Common myeloid progenitor, CD34-positive (primary cell): Measurements from ENCODE around the gene CRYZ.
"Not testable (repeated sequence)": the region's sequence is repeated elsewhere in the genome, so short reads cannot be mapped to it uniquely, and the experiment has no call there.

Source experiments
- CTCF ChIA-PET: fragments of 350-600 bp; sonication (Branson Sonifier 250); formaldehyde crosslinking; loops from one replicate; lab custom pipeline; 2021; ENCODE audit warnings: antibody characterized with exemption; lab: Charles Lee
- POLR2A ChIA-PET: fragments of 350-600 bp; sonication (Branson Sonifier 250); formaldehyde crosslinking; loops from one replicate; lab custom pipeline; 2021; ENCODE audit warnings: antibody characterized with exemption; lab: Charles Lee
- DNase-seq, 3 donors: peaks; one replicate each; pipeline versions ENCODE4 v3.0.0 to v3.0.0-alpha.2; 2013
- H3K27ac ChIP-seq, 2 experiments: 1 replicate in 1 of 2; 2 replicates in 1 of 2; pipeline ENCODE4 v1.7.0; 2013; ENCODE audit warnings: inconsistent platforms in 2 of 2, low read length in 2 of 2, mild to moderate bottlenecking in 2 of 2, low read depth in 1 of 2, moderate library complexity in 1 of 2; ENCODE audit not compliant: severe bottlenecking in 2 of 2, insufficient read depth in 1 of 2, poor library complexity in 1 of 2
- H3K27me3 ChIP-seq, 5 experiments: replicated peaks in 2 of 5; 1 replicate in 3 of 5; 2 replicates in 2 of 5; pipeline versions ENCODE4 v1.6.1 to v1.7.0; 2013; ENCODE audit warnings: low read length in 4 of 5, mild to moderate bottlenecking in 2 of 5, moderate library complexity in 2 of 5, inconsistent platforms in 1 of 5; ENCODE audit not compliant: insufficient read depth in 5 of 5, control insufficient read depth in 4 of 5
- H3K36me3 ChIP-seq, 4 experiments: 1 replicate in 2 of 4; 2 replicates in 2 of 4; pipeline versions ENCODE4 v1.6.1 to v1.7.0; 2013; ENCODE audit warnings: low read length in 3 of 4, control low read depth in 1 of 4, mild to moderate bottlenecking in 1 of 4; ENCODE audit not compliant: control insufficient read depth in 4 of 4, insufficient read depth in 4 of 4
- H3K4me1 ChIP-seq, 4 experiments: 1 replicate in 3 of 4; 2 replicates in 1 of 4; pipeline versions ENCODE4 v1.6.1 to v1.7.1; 2013; ENCODE audit warnings: low read length in 3 of 4, mild to moderate bottlenecking in 3 of 4, control low read depth in 1 of 4, inconsistent platforms in 1 of 4, moderate library complexity in 1 of 4; ENCODE audit not compliant: control insufficient read depth in 4 of 4, insufficient read depth in 4 of 4; ENCODE audit errors: control extremely low read depth in 1 of 4
- H3K4me3 ChIP-seq, 7 experiments: 1 replicate in 4 of 7; 2 replicates in 3 of 7; pipeline versions ENCODE4 v1.5.1 to v1.7.0; 2013; ENCODE audit warnings: mild to moderate bottlenecking in 7 of 7, low read length in 6 of 7, moderate library complexity in 6 of 7, inconsistent platforms in 2 of 7, low read depth in 2 of 7, control low read depth in 1 of 7; ENCODE audit not compliant: insufficient read depth in 4 of 7, control insufficient read depth in 1 of 7; ENCODE audit errors: extremely low read depth in 1 of 7
- H3K9me3 ChIP-seq, 5 experiments: 1 replicate in 4 of 5; 2 replicates in 1 of 5; pipeline versions ENCODE4 v1.6.1 to v1.7.1; 2013; ENCODE audit warnings: low read length in 4 of 5, mild to moderate bottlenecking in 2 of 5, inconsistent platforms in 1 of 5, low read depth in 1 of 5, moderate library complexity in 1 of 5; ENCODE audit not compliant: control insufficient read depth in 4 of 5, insufficient read depth in 2 of 5; ENCODE audit errors: control extremely low read depth in 1 of 5
- WGBS: methylation state at CpG from one replicate; pipeline ENCODE4 v1.1.5; 2013; ENCODE audit not compliant: insufficient coverage; 5-methylcytosine and 5-hydroxymethylcytosine counted together

Gene CRYZ

GRCh38 chr1:74748960-74749359 is 16.1 kb upstream of the CRYZ start:
- Histone ChIP-seq H3K9me3 (peaks cover 0 to 6% (median 4%) of the 10 kb centered on the region in 5 experiments), H3K4me1 (no peaks in the 10 kb centered on the region), H3K27me3 (no peaks in the 10 kb centered on the region), H3K4me3 (no peak overlapping the region), H3K27ac (no peak overlapping the region), H3K36me3 (peaks cover 14 to 82% (median 50%) of the 10 kb centered on the region in 4 experiments)
- ChIA-PET POLR2A (no interaction called here), CTCF (no interaction called here)
- no CpG with 5 or more reads among the region's 1 CpG for WGBS
- no peak for DNase-seq

- POLR2A ChIA-PET, CTCF ChIA-PET, H3K27me3 ChIP-seq, H3K4me1 ChIP-seq, H3K9me3 ChIP-seq, DNase-seq, H3K27ac ChIP-seq, H3K4me3 ChIP-seq: not testable (repeated sequence)
- peaks cover 9 to 83% (median 45%) of the 10 kb centered on the region in 4 experiments for H3K36me3 ChIP-seq
- WGBS: 100% methylated on average over 5 of the region's 6 CpGs
Measured at GRCh38 chr1:74745247-74745646, 12.4 kb upstream of the CRYZ start.

GRCh38 chr1:74740307-74740980 is 7.6 kb upstream of the CRYZ start:
- H3K4me3 ChIP-seq, CTCF ChIA-PET, DNase-seq, H3K27me3 ChIP-seq, POLR2A ChIA-PET, H3K27ac ChIP-seq, H3K4me1 ChIP-seq, H3K9me3 ChIP-seq: not testable (repeated sequence)
- peaks cover 14 to 80% (median 45%) of the 10 kb centered on the region in 4 experiments for H3K36me3 ChIP-seq
- 98% methylated on average over 7 of the region's 13 CpGs for WGBS

GRCh38 chr1:74737333-74737732 is 4.5 kb upstream of the CRYZ start:
- 75% methylated on average over 2 of the region's 4 CpGs for WGBS
- CTCF ChIA-PET: no interaction called here
- Histone ChIP-seq H3K4me1 (peaks cover 6 to 18% (median 13%) of the 10 kb centered on the region in 4 experiments), H3K9me3 (peaks cover 0 to 6% (median 3%) of the 10 kb centered on the region in 5 experiments), H3K27me3 (no peaks in the 10 kb centered on the region), H3K36me3 (peaks cover 10 to 53% (median 33%) of the 10 kb centered on the region in 4 experiments), H3K4me3 (no peak overlapping the region), H3K27ac (no peak overlapping the region)
- DNase-seq: no peak
- POLR2A ChIA-PET: no interaction called here

GRCh38 chr1:74733604-74734484 is 994 bp upstream of the CRYZ start:
- peak; percentile 82 to 91 (median 90) for DNase-seq
- POLR2A ChIA-PET: no interaction called here

GRCh38 chr1:74732071-74732946 is 541 bp downstream of the CRYZ start:
- POLR2A ChIA-PET, H3K9me3 ChIP-seq, H3K27me3 ChIP-seq: not testable (repeated sequence)
- Histone ChIP-seq H3K4me1 (peaks cover 6 to 29% (median 17%) of the 10 kb centered on the region in 4 experiments), H3K4me3 (peak overlapping the region; percentile 88 to 100 (median 98)), H3K36me3 (peaks cover 2 to 13% (median 7%) of the 10 kb centered on the region in 4 experiments), H3K27ac (peak overlapping the region in 1 of 2 experiments; percentile 92)
- CTCF ChIA-PET: interaction anchor here (0.9 to 1.9 kb wide), 3 partner anchors 15 to 36 kb away, joined by 3 to 4 read pairs (median 3); no protein-coding TSS in a partner anchor
- peak in 1 of 3 donors; percentile 35 for DNase-seq
- 17% methylated on average over 11 of the region's 17 CpGs for WGBS

More at GRCh38 chr1:74733604-74734484, 994 bp upstream of the CRYZ start:
- Histone ChIP-seq H3K4me3 (peak overlapping the region in 6 of 7 experiments; percentile 90 to 100 (median 98)), H3K27ac (peak overlapping the region; percentile 83 to 92), H3K4me1 (peaks cover 6 to 29% (median 17%) of the 10 kb centered on the region in 4 experiments), H3K9me3 (peaks cover 0 to 3% (median 0%) of the 10 kb centered on the region in 5 experiments), H3K36me3 (peaks cover 8 to 24% (median 18%) of the 10 kb centered on the region in 4 experiments), H3K27me3 (no peaks in the 10 kb centered on the region)
- WGBS: 40% methylated on average over 6 of the region's 11 CpGs
- CTCF ChIA-PET: interaction anchor here (0.9 to 1.9 kb wide), 9 partner anchors 11 to 536 kb away, joined by 3 to 4 read pairs (median 3); partner anchors contain the start of genes FPGT and LRRIQ3
